MM.1S (cell line): ENCODE measurements around the gene UBE2L6.

Source experiments
- DNase-seq: peaks from one replicate; pipeline ENCODE4 v3.0.0-alpha.2; 2015
- H2AFZ ChIP-seq: fragments of 300-600 bp; sonication (generic); 2 replicates; pipeline ENCODE4 v1.6.0; 2016; ENCODE audit warnings: antibody characterized with exemption, low read length
- H3F3A ChIP-seq: fragments of 300-600 bp; sonication (generic); 2 replicates; pipeline ENCODE4 v1.6.1; 2016; ENCODE audit warnings: mild to moderate bottlenecking, antibody characterized with exemption, low read length, moderate library complexity, mixed read lengths; ENCODE audit not compliant: insufficient read depth
- H3K27ac ChIP-seq: fragments of 300-600 bp; sonication (generic); 2 replicates; pipeline ENCODE4 v1.5.1; 2016; ENCODE audit warnings: mild to moderate bottlenecking, low read length
- H3K27me3 ChIP-seq: fragments of 300-600 bp; sonication (generic); replicated peaks from 2 replicates; pipeline ENCODE4 v1.6.0; 2016; ENCODE audit warnings: low read length; ENCODE audit not compliant: insufficient read depth
- H3K36me3 ChIP-seq: fragments of 300-600 bp; sonication (generic); replicated peaks from 2 replicates; pipeline ENCODE4 v1.6.1; 2016; ENCODE audit warnings: mild to moderate bottlenecking, low read length, mixed read lengths; ENCODE audit not compliant: insufficient read depth
- H3K4me1 ChIP-seq: fragments of 300-600 bp; sonication (generic); 2 replicates; pipeline ENCODE4 v1.6.1; 2016; ENCODE audit warnings: low read length, mixed read lengths
- H3K4me2 ChIP-seq: fragments of 300-600 bp; sonication (generic); 2 replicates; pipeline ENCODE4 v1.6.0; 2016; ENCODE audit warnings: low read depth, low read length
- H3K4me3 ChIP-seq: fragments of 300-600 bp; sonication (generic); 2 replicates; pipeline ENCODE4 v1.5.1; 2016; ENCODE audit warnings: low read length, mixed read lengths
- H3K79me2 ChIP-seq: fragments of 300-600 bp; sonication (generic); 2 replicates; pipeline ENCODE4 v1.6.1; 2016; ENCODE audit warnings: mixed run types, low read length, mixed read lengths
- H3K9ac ChIP-seq: fragments of 300-600 bp; sonication (generic); 2 replicates; pipeline ENCODE4 v1.6.1; 2016; ENCODE audit warnings: low read length, mixed read lengths
- H3K9me2 ChIP-seq: fragments of 300-600 bp; sonication (generic); replicated peaks from 2 replicates; pipeline ENCODE4 v1.6.1; 2016; ENCODE audit warnings: mild to moderate bottlenecking, low read length, mixed read lengths; ENCODE audit not compliant: insufficient read depth
- H3K9me3 ChIP-seq: fragments of 300-600 bp; sonication (generic); replicated peaks from 2 replicates; pipeline ENCODE4 v1.6.1; 2016; ENCODE audit warnings: mild to moderate bottlenecking, low read length, mixed read lengths; ENCODE audit not compliant: insufficient read depth
- H4K20me1 ChIP-seq: fragments of 300-600 bp; sonication (generic); 2 replicates; pipeline ENCODE4 v1.6.1; 2016; ENCODE audit warnings: mild to moderate bottlenecking, low read length, moderate library complexity, mixed read lengths; ENCODE audit not compliant: insufficient read depth
- CTCF ChIP-seq: fragments of 300-600 bp; sonication (generic); IDR thresholded peaks from 2 replicates; pipeline ENCODE4 v1.5.1; 2016; ENCODE audit warnings: antibody characterized with exemption, low read length, mixed read lengths
- EZH2 ChIP-seq: fragments of 300-600 bp; sonication (generic); optimal IDR thresholded peaks from 2 replicates; pipeline ENCODE3; 2017; ENCODE audit warnings: low read depth, mild to moderate bottlenecking, antibody characterized with exemption, low read length, mixed read lengths
- EZH2phosphoT487 ChIP-seq: fragments of 300-600 bp; sonication (generic); IDR thresholded peaks from 2 replicates; pipeline ENCODE4 v1.6.1; 2018; ENCODE audit warnings: antibody characterized with exemption, low read length

UBE2L6 gene

GRCh38 chr11:57501953-57502352, 65.5 kb downstream of the UBE2L6 start:
- no peaks in the 10 kb centered on the region for H3K79me2 ChIP-seq
- H3K27ac ChIP-seq: no peak overlapping the region

More at GRCh38 chr11:57501953-57502352, 65.5 kb downstream of the UBE2L6 start:
- H4K20me1 ChIP-seq: no peaks in the 10 kb centered on the region
- H3F3A ChIP-seq: no peaks in the 10 kb centered on the region
- no peaks in the 10 kb centered on the region for H3K36me3 ChIP-seq
- no peaks in the 10 kb centered on the region for H3K4me1 ChIP-seq
- no peaks in the 10 kb centered on the region for H3K27me3 ChIP-seq
- DNase-seq: no peak
- no peak overlapping the region for H2AFZ ChIP-seq
- H3K9ac ChIP-seq: no peak overlapping the region
- no peaks in the 10 kb centered on the region for H3K9me3 ChIP-seq
- H3K4me3 ChIP-seq: no peak overlapping the region
- TF ChIP-seq EZH2phosphoT487 (no peak), EZH2 (no peak), CTCF (no peak)
- H3K4me2 ChIP-seq: no peak overlapping the region
- no peaks in the 10 kb centered on the region for H3K9me2 ChIP-seq
